ENCODE data around the gene LRRK1.

DNA sequence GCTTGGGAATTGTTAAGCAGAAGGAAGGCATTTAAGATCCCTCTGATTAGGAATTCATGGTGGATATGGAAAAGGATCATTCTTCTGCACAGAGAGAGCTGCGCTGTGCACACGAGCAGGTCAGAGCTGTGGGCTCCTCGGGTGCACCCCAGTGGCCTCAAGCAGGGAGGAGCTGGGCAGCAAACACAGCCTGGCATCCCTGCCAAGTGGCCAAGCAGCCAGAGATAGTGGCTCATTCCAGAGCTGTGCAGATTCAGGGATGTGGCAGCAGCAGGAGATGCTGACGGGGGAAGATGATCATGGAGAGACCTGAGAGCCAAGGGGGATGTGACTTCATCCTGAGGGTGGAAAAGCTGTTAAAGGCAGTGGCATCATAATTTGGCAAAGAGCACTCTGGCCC is 55.9 kb downstream of the LRRK1 start:
- TF ChIP-seq, protein P1, sequence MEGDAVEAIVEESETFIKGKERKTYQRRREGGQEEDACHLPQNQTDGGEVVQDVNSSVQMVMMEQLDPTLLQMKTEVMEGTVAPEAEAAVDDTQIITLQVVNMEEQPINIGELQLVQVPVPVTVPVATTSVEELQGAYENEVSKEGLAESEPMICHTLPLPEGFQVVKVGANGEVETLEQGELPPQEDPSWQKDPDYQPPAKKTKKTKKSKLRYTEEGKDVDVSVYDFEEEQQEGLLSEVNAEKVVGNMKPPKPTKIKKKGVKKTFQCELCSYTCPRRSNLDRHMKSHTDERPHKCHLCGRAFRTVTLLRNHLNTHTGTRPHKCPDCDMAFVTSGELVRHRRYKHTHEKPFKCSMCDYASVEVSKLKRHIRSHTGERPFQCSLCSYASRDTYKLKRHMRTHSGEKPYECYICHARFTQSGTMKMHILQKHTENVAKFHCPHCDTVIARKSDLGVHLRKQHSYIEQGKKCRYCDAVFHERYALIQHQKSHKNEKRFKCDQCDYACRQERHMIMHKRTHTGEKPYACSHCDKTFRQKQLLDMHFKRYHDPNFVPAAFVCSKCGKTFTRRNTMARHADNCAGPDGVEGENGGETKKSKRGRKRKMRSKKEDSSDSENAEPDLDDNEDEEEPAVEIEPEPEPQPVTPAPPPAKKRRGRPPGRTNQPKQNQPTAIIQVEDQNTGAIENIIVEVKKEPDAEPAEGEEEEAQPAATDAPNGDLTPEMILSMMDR (IDR thresholded peaks at IDR 0.05) = no peak
- no peak for TF ChIP-seq POLR2A (IDR thresholded peaks at IDR 0.05)

All from thyroid gland (tissue), 4 donors.